HUES64 (cell line): ENCODE results near the gene CELF1.

Experiments used
- H3K27ac ChIP-seq: 2 replicates; pipeline ENCODE4 v1.7.0; 2013; ENCODE audit warnings: low read depth, low read length, inconsistent platforms
- H3K27me3 ChIP-seq: 2 replicates; pipeline ENCODE4 v1.6.1; 2013; ENCODE audit warnings: mild to moderate bottlenecking, low read length; ENCODE audit not compliant: insufficient read depth
- H3K36me3 ChIP-seq: 2 replicates; pipeline ENCODE4 v1.6.1; 2013; ENCODE audit warnings: mild to moderate bottlenecking, low read length; ENCODE audit not compliant: insufficient read depth
- H3K4me1 ChIP-seq: 2 replicates; pipeline ENCODE4 v1.6.1; 2013; ENCODE audit warnings: mild to moderate bottlenecking, low read length, moderate library complexity; ENCODE audit not compliant: insufficient read depth
- H3K4me3 ChIP-seq: 2 replicates; pipeline ENCODE4 v1.5.1; 2013; ENCODE audit warnings: mild to moderate bottlenecking, low read length, moderate library complexity
- H3K9ac ChIP-seq: 2 replicates; pipeline ENCODE4 v1.6.1; 2013; ENCODE audit warnings: mild to moderate bottlenecking, low read depth, low read length
- H3K9me3 ChIP-seq: 2 replicates; pipeline ENCODE4 v1.6.1; 2013; ENCODE audit warnings: low read depth, low read length; ENCODE audit not compliant: insufficient read depth
- WGBS: fragments of 150-250, 120-280 bp; methylation state at CpG from one replicate; pipeline ENCODE4 v1.1.7; 2013; ENCODE audit warnings: missing lambda C conversion rate; 5-methylcytosine and 5-hydroxymethylcytosine counted together

CELF1 gene

GRCh38 chr11:47507563-47508239 lies 45.2 kb downstream of the CELF1 start:
- Histone ChIP-seq H3K36me3 (peaks cover 8% of the 10 kb centered on the region; the same call in 1 of the 2 replicates), H3K27me3 (no peaks in the 10 kb centered on the region), H3K9me3 (no peaks in the 10 kb centered on the region), H3K9ac (no peak overlapping the region), H3K4me1 (peaks cover 38% of the 10 kb centered on the region), H3K4me3 (no peak overlapping the region), H3K27ac (peak overlapping the region; percentile 36)
- 35% methylated on average over 1 of the region's 1 CpG for WGBS

- Histone ChIP-seq H3K4me3 (no peak overlapping the region), H3K9ac (no peak overlapping the region), H3K4me1 (peaks cover 40% of the 10 kb centered on the region), H3K9me3 (no peaks in the 10 kb centered on the region), H3K36me3 (peaks cover 8% of the 10 kb centered on the region; the same call in 1 of the 2 replicates), H3K27me3 (no peaks in the 10 kb centered on the region), H3K27ac (peak overlapping the region; percentile 47)
- WGBS, result 93% methylated on average over 8 of the region's 10 CpGs
Observed at GRCh38 chr11:47506795-47507562, 46.0 kb downstream of the CELF1 start.

GRCh38 chr11:47506373-47506772 lies 46.6 kb downstream of the CELF1 start:
- WGBS, result 96% methylated on average over 8 of the region's 8 CpGs
- Histone ChIP-seq H3K4me1 (peaks cover 46% of the 10 kb centered on the region), H3K9ac (no peak overlapping the region), H3K4me3 (no peak overlapping the region), H3K27me3 (no peaks in the 10 kb centered on the region), H3K9me3 (no peaks in the 10 kb centered on the region), H3K36me3 (peaks cover 8% of the 10 kb centered on the region; the same call in 1 of the 2 replicates), H3K27ac (no peak overlapping the region)

GRCh38 chr11:47504910-47505309 lies 48.0 kb downstream of the CELF1 start:
- peaks cover 56% of the 10 kb centered on the region for H3K4me1 ChIP-seq
- peaks cover 8% of the 10 kb centered on the region; the same call in 1 of the 2 replicates for H3K36me3 ChIP-seq
- H3K9ac ChIP-seq, result no peak overlapping the region
- H3K9me3 ChIP-seq, result no peaks in the 10 kb centered on the region
- H3K4me3 ChIP-seq, result no peak overlapping the region
- no peaks in the 10 kb centered on the region for H3K27me3 ChIP-seq
- 95% methylated on average over 1 of the region's 1 CpG for WGBS
- no peak overlapping the region for H3K27ac ChIP-seq

- no peaks in the 10 kb centered on the region for H3K9me3 ChIP-seq
- peaks cover 47% of the 10 kb centered on the region for H3K4me1 ChIP-seq
- H3K36me3 ChIP-seq, result peaks cover 9% of the 10 kb centered on the region; the same call in 1 of the 2 replicates
- no peak overlapping the region for H3K9ac ChIP-seq
- no peak overlapping the region for H3K27ac ChIP-seq
- H3K27me3 ChIP-seq, result no peaks in the 10 kb centered on the region
- no peak overlapping the region for H3K4me3 ChIP-seq
Observed at GRCh38 chr11:47503227-47503626, 49.7 kb downstream of the CELF1 start.

- Histone ChIP-seq H3K27ac (no peak overlapping the region), H3K4me1 (peaks cover 42% of the 10 kb centered on the region), H3K36me3 (peaks cover 12% of the 10 kb centered on the region; the same call in 1 of the 2 replicates), H3K27me3 (no peaks in the 10 kb centered on the region), H3K4me3 (no peak overlapping the region), H3K9ac (no peak overlapping the region), H3K9me3 (no peaks in the 10 kb centered on the region)
- 91% methylated on average over 3 of the region's 3 CpGs for WGBS
Observed at GRCh38 chr11:47502767-47503166, 50.2 kb downstream of the CELF1 start.

GRCh38 chr11:47501101-47501500 lies 51.8 kb downstream of the CELF1 start:
- H3K4me3 ChIP-seq, result no peak overlapping the region
- no peak overlapping the region for H3K27ac ChIP-seq
- no peaks in the 10 kb centered on the region for H3K27me3 ChIP-seq
- H3K9me3 ChIP-seq, result no peaks in the 10 kb centered on the region
- H3K4me1 ChIP-seq, result peaks cover 35% of the 10 kb centered on the region
- H3K9ac ChIP-seq, result no peak overlapping the region
- 90% methylated on average over 5 of the region's 5 CpGs for WGBS
- peaks cover 19% of the 10 kb centered on the region; the same call in 1 of the 2 replicates for H3K36me3 ChIP-seq

GRCh38 chr11:47500121-47500520 lies 52.8 kb downstream of the CELF1 start:
- H3K27me3 ChIP-seq, result no peaks in the 10 kb centered on the region
- no peak overlapping the region for H3K4me3 ChIP-seq
- peaks cover 43% of the 10 kb centered on the region for H3K4me1 ChIP-seq
- H3K27ac ChIP-seq, result no peak overlapping the region
- no peak overlapping the region for H3K9ac ChIP-seq
- peaks cover 19% of the 10 kb centered on the region; the same call in 1 of the 2 replicates for H3K36me3 ChIP-seq
- H3K9me3 ChIP-seq, result no peaks in the 10 kb centered on the region

- Histone ChIP-seq H3K4me3 (no peak overlapping the region), H3K4me1 (peaks cover 43% of the 10 kb centered on the region), H3K9ac (0 out of 2 replicates have a peak overlapping the region, but pooled peaks have one; percentile 15), H3K27ac (no peak overlapping the region), H3K36me3 (peaks cover 23% of the 10 kb centered on the region), H3K9me3 (no peaks in the 10 kb centered on the region), H3K27me3 (no peaks in the 10 kb centered on the region)
- WGBS, result 90% methylated on average over 3 of the region's 3 CpGs
Observed at GRCh38 chr11:47499614-47500013, 53.3 kb downstream of the CELF1 start.

- Histone ChIP-seq H3K9ac (no peak overlapping the region), H3K9me3 (no peaks in the 10 kb centered on the region), H3K4me3 (no peak overlapping the region), H3K4me1 (peaks cover 43% of the 10 kb centered on the region), H3K36me3 (peaks cover 28% of the 10 kb centered on the region), H3K27me3 (no peaks in the 10 kb centered on the region), H3K27ac (no peak overlapping the region)
- WGBS, result 92% methylated on average over 2 of the region's 2 CpGs
Observed at GRCh38 chr11:47499161-47499560, 53.8 kb downstream of the CELF1 start.

GRCh38 chr11:47498584-47499152 lies 54.3 kb downstream of the CELF1 start:
- H3K4me3 ChIP-seq, result no peak overlapping the region
- H3K9ac ChIP-seq, result no peak overlapping the region
- peaks cover 32% of the 10 kb centered on the region for H3K36me3 ChIP-seq
- H3K9me3 ChIP-seq, result no peaks in the 10 kb centered on the region
- no peaks in the 10 kb centered on the region for H3K27me3 ChIP-seq
- H3K27ac ChIP-seq, result no peak overlapping the region
- peaks cover 39% of the 10 kb centered on the region for H3K4me1 ChIP-seq
- 95% methylated on average over 4 of the region's 4 CpGs for WGBS
